ENCODE data around the gene DDX49.
"Not testable (repeated sequence)": the region's sequence is repeated elsewhere in the genome, so short reads cannot be mapped to it uniquely, and the experiment has no call there.

The DDX49 gene

DNA sequence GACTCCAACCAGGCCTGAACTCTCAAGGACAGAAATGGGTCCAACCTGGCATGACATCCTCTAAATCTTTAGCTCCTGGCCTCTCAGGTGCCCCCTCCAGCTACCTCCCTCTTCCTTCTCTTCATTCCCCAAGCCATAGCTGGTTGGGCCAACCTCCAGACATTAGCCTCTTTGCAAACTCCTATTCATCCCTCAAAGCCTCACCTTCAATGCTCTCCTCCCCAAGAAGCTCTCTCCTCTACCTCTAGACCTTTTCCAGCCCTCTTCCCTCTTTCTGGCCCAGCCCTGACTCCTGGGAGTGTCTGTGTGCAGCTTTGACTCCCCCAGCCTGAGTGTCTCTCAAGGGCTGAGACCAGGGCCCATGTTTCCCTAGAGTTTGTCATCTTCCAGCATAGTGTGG lies 26.8 kb downstream of the DDX49 start:
- DNase-seq, result no peak

DNA sequence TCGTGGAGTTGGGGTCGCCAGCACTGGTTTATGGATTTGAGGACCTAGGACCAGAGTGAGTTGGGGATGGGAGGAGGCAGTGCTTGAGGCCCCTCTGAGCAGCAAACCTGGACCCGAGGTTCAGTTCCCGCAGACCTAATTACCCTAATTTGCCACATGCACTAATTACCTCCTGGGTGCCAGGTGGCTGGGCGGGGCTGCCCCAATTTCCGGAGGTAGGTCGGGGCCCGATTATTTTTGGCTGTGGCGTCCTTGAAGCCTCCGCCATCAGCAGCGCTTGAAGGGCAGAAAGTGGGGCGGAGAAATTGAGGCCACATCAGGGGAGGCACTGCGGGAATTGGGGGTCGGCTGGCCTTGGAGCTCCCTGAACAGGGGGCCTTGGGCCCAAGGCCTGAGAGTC lies 27.4 kb downstream of the DDX49 start:
- DNase-seq, result no peak

DNA sequence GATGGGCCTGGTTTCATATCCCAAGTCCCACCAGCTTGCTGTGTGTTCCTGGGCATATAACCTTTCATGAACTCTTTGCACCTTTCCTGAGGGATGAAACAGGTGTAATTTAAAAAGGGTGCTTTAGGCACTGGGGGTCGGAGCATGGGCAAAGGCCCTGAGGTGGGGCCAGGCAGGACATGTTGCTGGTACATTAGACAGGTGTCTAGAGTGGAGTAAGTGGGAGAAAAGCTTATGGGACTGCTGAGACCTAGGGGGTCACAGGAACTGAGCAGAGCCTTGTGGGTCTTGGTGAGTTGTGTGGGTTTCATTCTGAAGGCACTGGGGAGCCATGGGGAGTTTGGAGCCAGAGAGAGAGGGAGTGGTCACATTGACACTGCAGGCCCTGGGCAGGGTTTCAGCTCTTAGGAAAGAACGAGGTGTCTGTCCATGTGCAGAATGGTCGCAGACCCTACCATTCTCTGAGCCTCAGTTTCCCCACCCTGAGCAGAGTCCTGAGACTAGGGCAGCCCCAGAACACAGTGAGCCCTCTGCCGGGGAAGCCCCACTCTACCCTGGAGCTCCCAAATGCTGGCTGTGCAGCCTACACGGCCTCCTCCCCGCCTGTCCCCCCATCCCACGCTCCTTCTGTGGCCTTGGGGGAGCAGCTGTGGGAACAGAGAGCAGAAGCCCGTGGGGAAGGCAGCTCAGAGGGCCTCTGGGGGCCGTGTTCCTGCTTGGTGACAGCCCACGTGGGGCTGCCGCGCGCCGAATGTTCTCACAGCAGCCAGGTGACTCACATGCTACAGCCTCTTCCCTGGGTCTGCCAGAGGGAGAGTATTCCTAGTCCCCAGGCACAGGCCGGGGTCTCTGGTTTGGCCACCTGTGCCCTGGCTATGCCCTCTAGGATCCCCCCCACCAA lies 28.8 kb downstream of the DDX49 start:
- DNase-seq, result no peak

DNA sequence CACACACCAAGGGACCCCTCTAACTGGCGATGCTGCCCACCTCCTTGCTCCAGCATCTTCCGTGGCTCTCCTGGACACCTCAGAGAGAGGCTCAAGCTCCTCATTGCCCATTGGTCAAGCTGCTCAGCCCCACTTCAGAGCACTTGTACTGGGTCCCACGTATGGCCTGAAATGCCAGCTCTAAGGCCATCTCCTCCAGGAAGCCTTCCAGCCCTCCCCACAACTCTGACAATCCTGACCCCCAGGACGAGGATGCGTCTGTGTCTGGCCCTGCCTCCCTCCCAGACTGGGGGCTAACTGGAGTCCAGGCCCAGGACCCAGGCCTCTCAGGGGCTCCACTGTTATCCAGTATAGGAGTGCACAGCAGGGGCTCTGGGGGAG lies 29.5 kb downstream of the DDX49 start:
- no peak for DNase-seq

GRCh38 chr19:18949858-18950257 lies 30.3 kb downstream of the DDX49 start:
- DNase-seq, result no peak

DNA sequence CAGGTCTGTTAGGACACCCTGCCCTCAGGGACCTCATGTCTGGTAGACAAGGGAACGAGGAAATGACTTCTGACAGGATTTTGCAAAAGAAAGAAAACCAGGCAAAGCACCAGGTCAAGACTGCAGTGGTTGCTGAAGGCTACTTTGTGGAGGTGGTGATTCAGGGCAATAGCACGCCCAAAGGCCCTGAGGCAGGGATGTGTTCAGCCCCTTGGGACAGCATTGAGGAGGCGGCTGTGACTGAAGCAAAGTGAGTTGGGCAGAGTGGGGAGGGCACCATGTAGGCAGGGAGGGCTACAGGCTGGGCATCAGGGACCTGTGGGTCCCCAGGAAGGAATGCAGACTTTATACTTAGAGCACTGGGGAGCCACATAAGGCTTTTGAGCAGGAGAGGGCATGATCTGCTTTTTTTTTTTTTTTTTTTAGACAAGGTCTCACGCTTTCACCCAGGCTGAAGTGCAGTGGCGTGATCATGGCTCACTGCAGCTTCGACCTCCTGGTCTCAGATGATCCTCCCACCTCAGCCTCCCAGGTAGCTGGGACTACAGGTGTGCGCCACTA lies 32.3 kb downstream of the DDX49 start:
- no peak for DNase-seq

GRCh38 chr19:18952364-18953003 lies 33.0 kb downstream of the DDX49 start:
- DNase-seq, result not testable (repeated sequence)

- DNase-seq, result no peak
These were observed 34.6 kb downstream of the DDX49 start for GRCh38 chr19:18954094-18954493.

DNA sequence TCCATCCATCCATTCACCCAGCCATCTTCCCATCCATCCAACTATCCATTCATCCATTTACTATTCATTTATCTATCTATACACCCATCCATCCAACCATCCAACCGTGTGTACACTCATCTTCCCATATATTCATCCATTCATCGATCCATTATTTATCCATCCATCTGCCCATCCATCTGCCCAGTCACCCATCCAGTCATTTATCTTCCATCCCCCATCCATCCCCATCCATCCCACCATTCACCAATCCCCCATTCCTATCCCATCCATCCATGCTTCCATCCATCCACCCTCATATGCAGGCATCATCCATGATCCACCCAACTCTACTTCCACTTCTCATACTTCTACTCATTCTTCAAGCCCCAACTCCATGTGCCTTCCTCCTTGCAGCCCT lies 35.5 kb downstream of the DDX49 start:
- DNase-seq, result no peak

GRCh38 chr19:18960370-18960769 lies 40.9 kb downstream of the DDX49 start:
- DNase-seq, result no peak

- no peak for DNase-seq
These were observed 42.5 kb downstream of the DDX49 start for GRCh38 chr19:18961767-18962620.

DNA sequence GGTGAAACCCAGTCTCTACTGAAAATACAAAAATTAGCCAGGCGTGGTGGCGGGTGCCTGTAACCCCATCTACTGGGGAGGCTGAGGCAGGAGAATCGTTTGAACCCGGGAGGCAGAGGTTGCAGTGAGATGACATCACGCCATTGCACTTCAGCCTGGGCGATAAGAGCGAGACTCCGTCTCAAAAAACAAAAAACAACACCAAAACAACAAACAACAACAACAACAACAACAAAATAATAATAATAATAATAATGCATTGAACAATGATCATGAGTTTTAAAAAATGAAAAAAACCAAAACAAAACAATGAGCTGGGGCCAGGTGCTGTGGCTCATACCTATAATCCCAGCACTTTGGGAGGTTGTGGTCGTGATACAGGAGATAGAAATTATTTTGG lies 44.6 kb downstream of the DDX49 start:
- no peak for DNase-seq

DNA sequence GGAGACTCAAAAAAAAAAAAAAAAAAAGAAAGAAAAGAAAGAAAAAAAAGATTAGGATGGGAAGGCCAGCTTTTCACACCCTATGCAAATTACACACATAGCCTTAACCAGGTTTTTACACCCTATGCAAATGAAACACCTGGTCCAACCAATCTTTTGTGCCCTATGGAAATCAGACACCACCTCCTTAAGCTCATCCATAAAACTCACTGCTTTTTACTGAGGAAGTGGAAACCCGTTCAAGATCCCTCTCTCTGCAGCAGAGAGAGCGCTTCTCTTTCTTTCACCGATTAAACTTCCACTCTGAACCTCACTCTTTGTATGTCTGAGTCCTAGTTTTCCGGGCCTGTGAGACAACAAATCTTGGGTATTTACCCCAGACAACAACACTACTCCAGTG lies 46.8 kb downstream of the DDX49 start:
- no peak for DNase-seq

DNA sequence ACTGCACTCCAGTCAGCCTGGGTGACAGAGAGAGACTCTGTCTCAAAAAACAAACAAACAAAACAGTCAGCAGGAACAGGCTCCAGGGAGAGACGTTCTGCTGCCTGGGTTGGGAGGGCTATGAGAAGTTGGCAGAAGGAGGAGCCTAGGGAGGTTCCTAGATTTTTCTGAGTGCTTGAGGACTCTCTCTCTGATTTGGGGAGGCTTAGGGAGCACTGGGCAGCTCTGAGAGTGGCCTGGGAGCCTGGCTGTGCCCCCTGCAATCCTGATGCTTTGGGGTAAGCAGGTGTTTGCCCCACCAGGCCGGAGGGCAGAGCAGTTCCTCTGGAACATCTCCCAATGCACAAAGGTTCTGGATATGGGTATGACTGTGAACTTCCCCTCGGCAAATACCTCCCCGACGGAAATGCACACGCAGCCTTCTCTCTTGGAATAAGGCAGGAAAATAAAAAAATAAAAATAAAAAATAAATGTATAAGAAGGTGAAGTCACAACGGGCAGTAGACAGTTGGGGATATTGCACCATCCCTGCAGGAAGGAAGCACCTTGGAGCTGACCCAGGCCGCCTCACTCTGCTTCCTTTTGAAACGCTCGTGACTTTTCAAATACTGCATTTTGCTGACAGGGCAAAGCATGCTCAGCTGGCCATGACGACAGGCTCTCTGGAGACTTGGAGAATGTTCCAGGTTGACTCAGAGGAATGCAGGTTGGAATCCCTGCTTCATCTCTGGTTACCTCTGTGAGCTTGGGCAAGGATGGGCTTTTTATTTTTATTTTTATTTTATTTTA lies 48.0 kb downstream of the DDX49 start:
- no peak for DNase-seq

DNA sequence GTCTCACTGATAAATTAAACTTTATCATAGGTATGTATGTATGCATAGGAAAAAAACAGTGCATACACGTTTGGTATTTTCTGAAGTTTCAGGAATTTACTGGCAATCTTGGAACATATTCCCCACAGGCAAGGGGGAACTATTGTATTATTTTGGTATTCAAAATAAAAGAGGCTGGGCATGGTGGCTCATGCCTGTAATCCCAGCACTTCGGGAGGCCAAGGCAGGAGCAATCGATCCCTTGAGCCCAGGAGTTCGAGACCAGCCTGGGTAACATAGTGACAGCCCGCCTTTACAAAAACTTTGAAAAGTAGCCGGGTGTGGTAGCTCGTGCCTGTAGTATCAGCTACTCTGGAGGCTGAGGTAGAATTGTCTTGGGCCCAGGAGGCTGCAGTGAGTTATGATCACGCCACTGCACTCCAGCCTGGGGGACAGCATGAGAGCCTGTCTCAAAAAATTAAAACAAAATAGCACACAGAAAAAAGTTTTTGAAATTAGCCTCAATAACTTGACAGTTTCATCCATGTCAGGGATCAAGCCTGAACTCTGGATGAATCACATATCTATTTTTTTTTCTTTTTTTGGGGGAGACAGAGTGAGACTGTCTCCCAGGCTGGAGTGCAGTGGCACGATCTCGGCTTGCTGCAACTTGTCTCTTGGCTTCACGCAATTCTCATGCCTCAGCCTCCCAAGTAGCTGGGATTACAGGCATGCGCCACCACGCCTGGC lies 50.6 kb downstream of the DDX49 start:
- no peak for DNase-seq

DNA sequence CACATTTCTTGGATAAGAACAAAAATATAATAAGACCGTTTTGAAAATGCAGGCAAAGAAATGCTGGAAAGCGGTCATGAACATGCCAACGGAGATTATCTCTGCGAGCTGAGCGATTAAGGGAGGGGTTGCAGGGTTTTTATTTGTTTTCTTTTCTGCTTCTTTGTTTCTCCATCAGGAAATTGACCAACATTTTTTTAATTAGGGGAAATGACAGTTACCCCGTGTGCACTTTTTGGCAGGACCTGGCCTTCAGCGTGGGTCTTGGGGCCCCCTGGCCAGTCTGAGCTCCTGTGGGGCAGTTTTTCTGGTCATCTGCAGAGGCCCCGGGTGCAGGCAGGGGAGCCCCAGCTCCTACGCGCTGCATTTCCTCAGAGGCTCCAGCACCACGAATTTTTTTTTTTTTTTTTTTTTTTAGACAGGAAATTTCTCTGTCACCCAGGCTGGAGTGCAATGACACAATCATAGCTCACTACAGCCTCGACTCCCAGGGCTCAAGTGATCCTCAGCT lies 52.8 kb downstream of the DDX49 start:
- DNase-seq, result no peak

- no peak for DNase-seq
These were observed 53.3 kb downstream of the DDX49 start for GRCh38 chr19:18972851-18973250.

- no peak for DNase-seq
These were observed 55.5 kb downstream of the DDX49 start for GRCh38 chr19:18975011-18975410.

DNA sequence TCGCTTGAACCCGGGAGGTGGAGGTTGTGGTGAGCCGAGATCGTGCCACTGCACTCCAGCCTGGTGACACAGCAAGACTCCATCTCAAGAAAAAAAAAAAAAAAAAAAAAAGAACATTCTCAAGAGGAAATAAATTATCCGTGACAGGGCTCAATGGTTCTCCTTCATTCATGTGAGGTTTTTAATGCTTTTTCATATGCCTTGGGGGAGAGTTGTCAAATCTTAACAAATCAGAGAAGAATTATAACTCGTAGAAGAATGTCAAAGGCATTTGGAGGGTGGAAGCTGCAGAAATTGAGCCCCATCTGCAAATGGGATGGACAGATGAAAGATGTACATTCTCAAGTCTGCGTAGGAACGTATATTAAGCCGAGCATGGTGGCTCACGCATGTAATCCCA lies 56.4 kb downstream of the DDX49 start:
- no peak for DNase-seq

All from NCI-H1436 treated with DMSO at 0.1 percent for 48 hours (cell line).